Measurements from ENCODE around the gene FXYD2.
"Not testable (repeated sequence)": the region's sequence is repeated elsewhere in the genome, so short reads cannot be mapped to it uniquely, and the experiment has no call there.

Gene FXYD2

GRCh38 chr11:117819096-117820040 lies 5.2 kb downstream of the FXYD2 start:
- no peak for DNase-seq

GRCh38 chr11:117818041-117818873 lies 6.3 kb downstream of the FXYD2 start:
- DNase-seq = no peak

DNA sequence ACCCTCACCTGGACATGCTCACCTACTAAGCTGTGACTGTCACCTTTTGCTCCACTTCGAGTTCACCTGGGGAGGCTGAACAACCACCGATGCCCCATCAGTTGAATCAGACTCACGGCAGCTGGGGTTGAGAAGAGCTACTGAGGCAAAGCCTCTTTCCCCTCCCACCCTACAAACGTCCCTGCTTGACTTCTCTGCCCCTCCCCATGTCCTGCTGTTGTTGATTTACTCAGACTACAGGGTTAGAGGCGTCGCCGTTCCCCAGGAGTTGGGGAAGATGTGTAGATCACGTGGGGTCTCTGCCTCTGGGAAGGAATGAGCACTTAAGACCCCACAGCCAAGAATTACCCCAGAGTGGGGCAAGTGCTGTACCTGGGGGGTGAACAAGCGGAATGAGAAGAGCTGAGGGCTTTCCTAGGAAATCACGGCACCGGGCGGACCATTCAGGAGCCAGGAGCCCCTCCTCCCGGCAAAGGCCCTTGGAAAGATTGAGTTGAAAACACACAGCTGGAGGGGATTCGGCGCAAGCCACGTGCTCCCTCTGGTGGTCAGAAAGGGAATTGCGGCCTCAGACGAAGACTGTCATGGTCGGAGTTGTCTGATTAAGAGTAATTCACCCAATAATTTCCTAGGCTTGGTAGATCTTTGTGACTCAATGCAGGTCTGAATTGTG lies 7.0 kb downstream of the FXYD2 start:
- DNase-seq = no peak

- DNase-seq = no peak
Observed at GRCh38 chr11:117816846-117817367, 7.6 kb downstream of the FXYD2 start.

DNA sequence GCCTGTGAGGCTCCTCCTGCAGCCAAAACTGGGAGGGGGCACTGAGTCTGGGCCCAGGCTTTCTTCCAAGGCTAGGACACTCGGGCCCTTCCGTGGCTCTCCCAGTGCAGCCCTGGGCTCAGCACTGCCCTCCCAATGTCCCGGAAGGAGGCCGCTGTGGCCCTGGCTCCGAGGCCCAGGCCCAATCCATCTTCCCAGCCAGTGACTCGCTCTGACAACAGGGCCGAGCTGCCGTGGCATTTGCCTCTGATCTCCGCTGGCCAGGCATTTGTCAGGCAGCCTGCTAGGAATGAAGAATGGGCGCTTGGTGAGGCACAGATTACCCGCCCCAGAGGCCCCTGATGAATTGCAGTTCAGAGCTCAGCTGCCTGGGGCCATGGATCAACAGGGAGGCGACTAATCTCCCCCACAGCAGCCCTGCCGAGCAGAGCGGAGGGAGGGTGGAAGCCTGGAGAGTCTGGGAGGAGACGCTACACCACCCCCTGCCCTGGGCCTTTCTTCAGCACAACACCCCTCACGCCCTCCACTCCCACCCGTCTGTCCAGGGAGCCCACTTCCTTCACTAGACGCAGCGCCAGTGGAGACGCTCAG lies 8.3 kb downstream of the FXYD2 start:
- DNase-seq = no peak

DNA sequence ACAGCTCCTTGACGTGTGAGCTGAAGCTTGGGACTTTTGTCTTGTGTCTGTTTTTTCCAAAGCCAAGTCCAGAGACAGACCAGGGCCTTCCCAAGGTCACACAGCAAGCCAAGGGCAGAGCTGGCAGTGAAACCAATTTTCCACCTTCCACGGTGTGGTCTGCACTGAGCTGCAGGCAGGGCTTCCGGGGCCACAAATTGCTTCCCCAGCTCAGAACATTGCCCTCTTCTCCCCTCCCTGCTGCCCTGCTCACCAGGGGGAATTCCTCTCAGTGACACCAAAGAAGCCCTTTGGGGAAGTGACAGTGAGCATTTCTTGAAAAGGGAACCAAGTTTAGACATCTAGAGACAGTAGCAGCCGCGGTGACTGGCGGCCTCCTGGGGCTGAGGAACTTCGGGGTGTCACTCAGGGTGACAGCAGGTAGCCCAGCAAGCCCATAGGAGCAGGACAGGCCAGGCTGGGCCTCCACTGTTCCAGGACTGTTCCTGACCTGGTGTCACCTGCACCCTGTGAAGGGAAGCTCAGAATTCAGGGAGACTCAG lies 9.2 kb downstream of the FXYD2 start:
- peak; percentile 42 for DNase-seq

GRCh38 chr11:117814766-117815261 lies 9.7 kb downstream of the FXYD2 start:
- no peak for DNase-seq

DNA sequence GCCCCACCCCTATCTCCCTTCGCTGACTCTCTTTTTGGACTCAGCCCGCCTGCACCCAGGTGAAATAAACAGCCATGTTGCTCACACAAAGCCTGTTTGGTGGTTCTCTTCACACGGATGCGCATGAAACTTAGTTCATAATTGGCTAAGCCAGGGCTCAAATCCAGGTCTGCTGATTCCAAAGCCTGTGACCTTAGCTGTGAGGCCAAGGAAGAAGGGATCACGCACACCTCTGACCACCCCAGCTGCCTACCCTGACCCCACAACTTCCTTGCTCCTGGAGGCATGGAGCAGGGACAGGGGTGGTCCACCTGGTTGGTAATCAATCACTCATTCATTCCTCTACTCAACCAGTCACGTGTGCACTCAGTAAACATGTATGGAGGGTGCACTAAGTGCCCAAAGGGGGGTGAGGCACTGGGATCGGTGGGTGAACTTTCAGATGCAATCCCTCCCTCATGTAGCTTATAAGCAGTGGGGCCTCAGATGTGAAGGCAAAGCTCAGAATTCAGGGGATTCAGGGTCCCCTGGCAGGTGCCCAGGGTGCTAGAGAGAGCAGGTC lies 10.3 kb downstream of the FXYD2 start:
- no peak for DNase-seq

DNA sequence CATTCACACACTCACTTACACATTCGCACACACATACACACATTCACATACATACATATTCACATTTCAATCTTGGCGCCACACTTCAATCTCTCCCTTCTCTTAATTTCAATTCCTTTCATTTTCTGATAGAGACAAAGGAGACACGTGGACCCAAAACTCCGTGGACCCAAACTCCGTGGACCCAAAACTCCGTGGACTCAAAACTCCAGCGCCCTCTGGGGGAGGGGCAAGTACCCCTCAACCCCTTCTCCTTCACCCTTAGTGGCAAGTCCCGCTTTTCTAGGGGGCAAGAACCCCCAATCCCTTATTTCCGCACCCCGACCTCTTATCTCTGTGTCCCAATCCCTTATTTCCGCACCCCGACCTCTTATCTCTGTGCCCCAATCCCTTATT lies 14.5 kb downstream of the FXYD2 start:
- DNase-seq = not testable (repeated sequence)

DNA sequence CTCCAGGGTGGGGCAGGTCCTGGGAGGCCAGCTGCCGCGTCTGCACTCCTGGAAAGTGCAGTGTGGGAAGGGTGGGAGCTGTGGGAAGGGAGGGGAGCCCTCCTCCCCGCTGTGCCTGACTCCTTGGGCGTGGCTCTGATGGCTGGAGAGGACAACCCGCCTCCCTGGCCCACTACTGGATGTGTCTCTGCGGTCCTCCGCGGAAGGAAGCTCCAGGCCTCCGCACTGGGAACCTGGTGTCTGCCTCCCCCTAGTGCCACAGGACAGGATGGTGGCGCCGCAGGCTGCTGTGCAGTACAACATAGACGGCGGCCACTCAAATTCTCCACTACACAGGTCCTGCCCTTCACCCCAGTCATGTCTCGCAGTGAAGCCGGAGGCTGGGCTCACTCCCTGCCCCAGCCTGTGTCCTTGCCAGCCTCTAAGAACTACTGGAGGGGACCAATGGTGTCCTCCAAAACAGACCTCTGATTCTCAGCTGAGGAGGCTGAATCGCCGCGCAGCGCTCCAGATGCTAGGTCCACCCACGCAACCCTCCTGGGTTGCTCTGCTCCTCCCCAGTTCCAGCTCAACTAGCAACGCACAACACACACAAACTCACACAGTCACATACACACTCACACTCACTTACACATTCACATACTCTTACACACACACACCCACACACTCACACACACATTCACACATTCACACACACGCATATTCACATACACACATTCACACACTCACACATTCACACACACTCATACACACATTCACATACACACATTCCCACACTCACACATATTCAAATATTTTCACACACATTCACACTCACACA lies 15.1 kb downstream of the FXYD2 start:
- DNase-seq = no peak

DNA sequence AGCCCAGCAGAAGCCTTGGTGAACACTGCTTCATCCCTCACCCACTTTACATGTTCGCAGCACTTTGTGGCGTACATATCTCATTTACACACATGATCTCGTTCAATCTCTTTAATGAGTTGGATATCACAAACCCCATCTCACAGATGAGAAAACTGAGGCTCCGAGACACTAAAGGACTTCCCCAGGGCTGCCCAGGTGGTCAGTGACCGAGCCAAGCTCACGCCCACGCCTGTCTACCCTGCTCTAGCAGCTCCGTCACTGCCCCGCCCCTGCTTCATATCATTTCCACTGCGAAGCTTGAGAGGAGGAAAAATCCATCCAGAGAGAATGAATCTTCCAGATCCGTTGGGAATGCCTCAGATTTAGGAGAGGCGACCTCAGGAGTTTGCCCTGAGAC lies 15.8 kb downstream of the FXYD2 start:
- no peak for DNase-seq

DNA sequence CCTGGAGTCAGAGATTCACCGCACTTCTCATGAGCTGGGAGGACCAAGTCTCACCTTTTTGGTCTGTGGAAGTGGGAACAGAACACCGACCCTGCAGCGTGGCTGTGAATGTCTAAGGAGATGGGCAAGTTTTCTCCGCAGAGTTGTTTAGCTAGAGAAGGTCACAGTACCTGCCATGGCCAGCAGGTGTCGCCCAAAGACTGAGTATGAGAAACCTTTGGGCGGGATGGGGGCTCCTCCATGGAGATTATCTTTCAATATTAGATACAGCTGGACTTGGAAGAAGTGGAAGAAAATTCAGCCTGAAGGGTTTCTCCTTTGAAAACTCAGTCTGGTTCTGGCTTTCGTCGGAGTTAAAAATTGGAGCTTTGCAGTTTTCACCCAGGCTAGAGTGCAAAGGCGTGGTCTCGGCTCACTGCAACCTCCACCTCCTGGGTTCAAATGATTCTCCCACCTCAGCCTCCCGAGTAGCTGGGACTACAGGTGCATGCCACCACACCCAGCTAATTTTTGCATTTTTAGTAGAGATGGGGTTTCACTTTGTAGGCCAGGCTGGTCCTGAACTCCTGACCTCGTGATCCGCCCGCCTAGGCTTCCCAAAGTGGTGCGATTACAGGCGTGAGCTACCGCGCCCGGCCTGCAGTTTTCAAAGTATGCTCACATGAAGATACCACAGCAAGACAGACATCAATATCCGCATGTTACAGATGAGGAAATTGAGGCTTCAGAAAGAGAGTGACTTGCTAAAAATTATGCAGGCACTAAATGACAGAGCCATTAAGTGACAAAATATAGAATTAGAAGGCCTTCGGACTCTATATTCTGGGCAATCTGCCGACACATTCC lies 16.8 kb downstream of the FXYD2 start:
- DNase-seq = no peak

DNA sequence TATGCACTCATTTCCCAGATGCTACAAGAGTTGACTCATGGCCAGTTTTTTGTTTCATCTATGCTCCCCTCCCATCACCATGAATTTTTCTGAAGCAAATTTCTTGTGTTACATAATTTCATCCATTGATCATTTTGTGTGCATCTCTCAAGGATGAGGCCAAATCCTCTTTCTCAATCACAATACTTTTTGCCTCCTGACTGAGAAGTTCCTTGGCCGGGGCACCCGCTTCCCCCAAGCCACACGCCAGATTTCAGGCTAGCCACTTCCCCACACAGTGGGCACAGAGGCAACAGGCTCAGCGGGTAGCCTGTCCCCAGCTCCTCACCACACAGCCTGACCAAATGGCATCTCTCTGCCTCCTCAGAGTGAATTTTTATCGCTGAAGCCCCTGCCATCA lies 17.7 kb downstream of the FXYD2 start:
- DNase-seq = no peak

DNA sequence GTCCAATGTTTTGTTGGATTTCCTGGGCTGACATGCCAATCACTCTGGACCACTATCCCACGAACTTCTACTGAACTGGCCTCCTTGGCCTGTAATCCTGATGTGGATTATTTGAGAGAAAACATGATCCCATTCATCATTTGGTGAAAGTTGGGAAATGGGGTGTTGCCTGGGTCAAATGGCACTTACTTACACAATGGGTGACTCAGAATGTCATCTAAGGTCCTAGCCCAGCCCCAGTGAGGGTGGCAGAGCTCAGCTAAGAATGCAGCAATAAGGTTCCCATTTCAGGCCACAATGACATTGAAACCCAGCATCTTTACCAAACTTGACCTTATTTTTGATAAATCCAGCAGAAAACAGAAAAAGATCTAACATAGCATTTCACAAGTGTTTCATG lies 19.5 kb downstream of the FXYD2 start:
- DNase-seq = no peak

GRCh38 chr11:117803896-117804295 lies 20.6 kb downstream of the FXYD2 start:
- no peak for DNase-seq

GRCh38 chr11:117799634-117800033 lies 24.9 kb downstream of the FXYD2 start:
- DNase-seq = no peak

DNA sequence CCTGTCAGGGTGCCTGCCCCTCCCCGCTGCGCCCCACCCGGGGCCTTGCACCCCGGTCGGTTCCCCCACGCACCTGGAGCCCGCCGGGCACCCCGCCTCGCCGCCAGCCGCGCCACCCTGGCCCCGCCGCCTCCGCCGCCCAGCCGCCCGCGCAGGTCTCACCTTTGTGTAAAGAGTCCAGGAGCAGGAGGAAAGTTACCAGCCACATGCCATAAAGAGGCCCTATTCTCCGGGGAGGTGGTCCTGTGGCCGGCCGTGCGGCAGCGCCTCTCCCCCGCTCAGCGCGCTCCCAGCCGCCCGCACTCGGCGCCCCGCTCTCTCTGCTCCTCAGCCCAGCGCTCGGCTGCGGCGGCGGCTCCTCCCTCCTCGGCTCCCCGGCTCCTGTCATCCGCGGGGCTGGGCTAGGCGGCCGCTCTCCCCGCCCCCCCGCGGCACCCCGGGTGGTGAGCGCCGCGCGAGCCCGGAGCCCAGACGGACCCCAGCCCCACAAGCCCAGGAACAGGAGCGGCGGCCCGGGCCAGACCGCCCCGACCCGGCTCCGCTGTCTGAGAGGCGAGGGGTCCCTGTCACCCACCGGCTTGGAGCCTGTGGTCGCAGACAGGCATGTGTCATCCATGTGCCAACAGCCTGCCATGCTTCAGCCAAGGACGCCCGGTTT lies 27.5 kb downstream of the FXYD2 start, which contains the start of gene DSCAML1:
TSS of gene DSCAML1 (minus strand) at position 345 of the 658 bp plus-strand sequence. CDS start at position 208, 137 bp downstream.
- no peak for DNase-seq

DNA sequence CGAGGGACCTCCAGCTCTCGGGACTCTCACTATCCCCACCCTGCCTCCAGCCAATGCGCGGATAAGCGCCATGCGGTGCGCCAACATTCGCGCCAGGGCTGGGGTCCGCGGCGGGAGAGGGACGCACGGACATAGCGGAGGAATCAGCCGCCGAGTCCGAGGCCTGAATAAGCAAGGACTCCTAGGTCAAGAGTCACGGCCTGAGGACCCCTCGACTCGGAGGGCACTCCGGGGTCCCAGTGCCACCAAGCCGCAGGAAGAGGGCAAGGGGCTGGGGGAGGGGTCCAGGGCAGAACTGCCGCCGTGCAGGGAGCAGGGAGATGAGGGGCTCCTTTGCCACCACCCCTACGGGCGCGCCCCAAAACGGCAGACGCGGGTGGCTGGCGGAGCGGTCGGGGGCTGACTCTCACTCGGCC lies 28.1 kb downstream of the FXYD2 start:
- no peak for DNase-seq
